HG03064 (cell line): ENCODE results near the gene COQ10A.
"Not testable (repeated sequence)": the region's sequence is repeated elsewhere in the genome, so short reads cannot be mapped to it uniquely, and the experiment has no call there.

Experiments
- ATAC-seq: cut with Tn5 transposase; IDR thresholded peaks from one replicate; pipeline ENCODE4 v1.9.1; 2021; ENCODE audit warnings: low read depth; ENCODE audit not compliant: unreplicated experiment

The COQ10A gene

DNA sequence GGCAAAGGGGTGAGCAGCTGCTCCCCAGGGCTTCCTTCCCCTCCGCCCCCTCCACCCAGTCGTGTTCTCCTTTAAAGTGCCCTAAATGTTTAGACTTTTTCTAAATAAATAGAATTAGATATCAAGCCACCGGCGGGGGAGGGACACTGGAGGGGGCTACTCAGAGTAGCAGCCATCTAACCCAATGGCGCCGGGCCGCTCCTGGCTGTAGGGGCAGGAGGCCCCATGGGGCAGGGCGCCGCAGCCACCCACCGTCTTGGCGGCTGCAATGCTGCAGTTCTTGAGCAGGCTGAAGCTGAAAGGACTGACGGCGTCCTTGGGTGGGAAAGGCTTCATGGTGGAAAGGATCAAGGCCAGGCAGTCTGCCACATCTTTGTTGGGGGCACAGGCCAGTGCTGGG, 23.8 kb upstream of the COQ10A start:
- ATAC-seq = no peak

DNA sequence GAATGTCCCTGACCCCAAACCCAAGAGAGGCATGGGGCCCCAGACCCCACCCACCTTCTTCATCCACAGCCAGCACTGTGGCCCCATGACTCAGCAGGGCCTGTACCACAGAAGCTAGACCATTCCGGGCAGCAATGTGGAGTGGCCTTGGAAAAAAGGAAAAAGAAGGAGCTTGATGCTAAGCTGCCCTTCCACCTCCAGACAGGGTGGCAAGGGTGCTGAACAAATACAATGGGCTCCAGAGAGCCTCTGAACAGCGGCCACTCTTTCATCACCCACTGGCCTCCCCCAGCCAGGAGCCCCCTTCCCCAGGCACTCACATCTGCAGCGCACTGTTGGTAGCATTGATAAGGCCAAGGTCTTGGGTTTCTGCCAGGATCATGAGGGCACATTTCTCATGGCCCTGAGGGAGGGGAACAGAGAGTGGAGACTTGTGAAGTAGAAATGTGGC, 23.0 kb upstream of the COQ10A start:
- ATAC-seq = no peak

GRCh38 chr12:56244494-56244893, 22.2 kb upstream of the COQ10A start:
- ATAC-seq = no peak

DNA sequence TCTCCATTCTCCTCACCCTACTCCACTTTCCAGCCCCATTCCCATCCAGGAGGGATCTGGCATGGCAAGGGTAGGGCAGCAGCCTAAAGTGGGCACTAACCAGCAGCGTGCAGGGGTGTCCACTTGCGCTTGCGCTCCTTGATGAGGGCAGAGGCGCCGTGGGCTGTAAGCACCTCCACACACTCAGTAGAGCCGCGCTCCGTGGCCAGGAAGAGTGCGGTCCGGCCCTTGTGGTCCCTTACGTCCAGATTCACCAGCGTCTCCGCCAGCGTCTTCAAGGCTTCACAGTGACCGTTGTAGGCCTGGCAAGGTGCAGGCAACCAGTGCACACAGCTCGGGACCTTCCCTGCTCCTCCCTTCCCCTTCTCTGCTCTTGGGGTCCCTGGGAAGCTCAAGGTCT, 18.8 kb upstream of the COQ10A start:
- no peak for ATAC-seq

- no peak for ATAC-seq
Measured at GRCh38 chr12:56248711-56249110, 18.0 kb upstream of the COQ10A start.

GRCh38 chr12:56252649-56253048, 14.1 kb upstream of the COQ10A start:
- ATAC-seq = no peak

GRCh38 chr12:56253091-56253490, 13.7 kb upstream of the COQ10A start:
- no peak for ATAC-seq

GRCh38 chr12:56255671-56256070, 11.1 kb upstream of the COQ10A start:
- no peak for ATAC-seq

DNA sequence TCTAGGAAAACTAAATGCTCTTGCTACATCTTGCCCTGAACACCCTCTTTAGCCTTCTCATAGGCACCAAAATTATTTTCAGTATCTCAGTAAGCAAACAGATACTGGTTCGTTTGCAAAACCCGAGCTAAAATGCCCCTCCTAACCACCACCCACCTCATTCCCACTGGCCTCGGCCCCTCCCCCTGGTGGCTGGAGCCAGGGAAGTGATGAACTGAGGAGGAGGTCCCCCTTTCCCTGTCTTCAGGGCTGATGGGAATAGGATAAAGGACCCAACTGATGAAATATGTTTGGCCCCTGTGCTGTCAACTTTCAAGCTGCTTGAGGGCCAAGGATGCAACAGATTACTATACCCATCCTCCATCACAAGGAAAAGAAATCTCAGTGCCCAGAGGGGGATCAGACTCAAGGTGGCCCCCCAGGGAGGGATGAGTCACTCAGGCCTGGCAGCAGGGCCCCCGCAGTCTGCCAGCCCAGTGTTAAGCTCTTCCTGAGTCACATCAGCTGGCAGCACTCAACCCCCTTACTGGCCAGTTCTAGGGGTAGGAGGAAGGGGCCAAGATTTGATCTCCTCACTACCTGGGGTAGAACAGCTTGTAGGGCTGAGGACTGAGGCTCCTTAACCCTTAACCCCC, 10.3 kb upstream of the COQ10A start:
- no peak for ATAC-seq

DNA sequence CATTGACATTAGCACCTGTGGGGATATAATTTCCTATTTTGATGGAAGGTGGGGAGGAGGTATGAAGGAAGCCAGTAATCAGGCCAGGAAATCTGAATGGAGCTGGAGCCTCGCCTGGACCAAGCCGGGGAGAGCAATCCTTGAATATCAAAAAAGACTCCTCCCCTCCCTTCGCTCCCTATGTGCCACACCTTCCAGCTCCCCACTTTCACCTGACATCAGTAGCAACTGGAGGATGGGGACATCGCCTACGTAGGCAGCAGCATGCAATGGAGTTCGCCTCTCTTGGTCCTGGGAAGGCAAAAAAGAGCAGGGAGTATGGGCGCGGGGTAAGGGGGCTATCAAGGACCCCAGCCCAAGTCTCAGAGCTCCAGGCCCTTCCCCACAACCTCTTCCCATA, 9.7 kb upstream of the COQ10A start:
- no peak for ATAC-seq

- peak; percentile 20 for ATAC-seq
Measured at GRCh38 chr12:56257491-56258067, 9.2 kb upstream of the COQ10A start.

- peak; percentile 80 for ATAC-seq
Measured at GRCh38 chr12:56258068-56258819, 8.5 kb upstream of the COQ10A start, which contains the start of gene ANKRD52. ANKRD52 (minus strand) TSS chr12:56258384; CDS start chr12:56258269, 115 bp downstream.

GRCh38 chr12:56258820-56259183, 7.9 kb upstream of the COQ10A start:
- ATAC-seq = no peak

- ATAC-seq = no peak
Measured at GRCh38 chr12:56260380-56260779, 6.4 kb upstream of the COQ10A start.

DNA sequence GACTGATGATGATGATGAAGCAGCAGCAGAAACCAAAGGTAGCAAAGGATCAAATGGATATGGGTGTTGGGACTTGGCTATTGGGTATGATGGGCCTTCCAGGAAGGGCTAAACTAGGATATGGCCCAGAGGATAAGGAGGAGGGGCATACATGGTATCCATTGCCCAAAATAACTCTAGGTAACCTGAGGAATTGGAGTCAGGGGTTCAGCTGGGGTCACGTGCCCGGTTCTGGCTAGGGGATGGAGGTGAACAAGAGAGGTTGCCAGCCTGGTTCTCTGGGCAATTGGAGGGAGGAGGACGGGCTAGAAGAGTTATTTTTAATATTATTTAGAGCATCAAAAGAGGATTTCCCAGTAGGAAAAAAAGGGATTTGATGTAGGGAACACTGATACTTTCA, 5.8 kb upstream of the COQ10A start:
- no peak for ATAC-seq

GRCh38 chr12:56261503-56262232, 5.1 kb upstream of the COQ10A start:
- ATAC-seq = no peak

DNA sequence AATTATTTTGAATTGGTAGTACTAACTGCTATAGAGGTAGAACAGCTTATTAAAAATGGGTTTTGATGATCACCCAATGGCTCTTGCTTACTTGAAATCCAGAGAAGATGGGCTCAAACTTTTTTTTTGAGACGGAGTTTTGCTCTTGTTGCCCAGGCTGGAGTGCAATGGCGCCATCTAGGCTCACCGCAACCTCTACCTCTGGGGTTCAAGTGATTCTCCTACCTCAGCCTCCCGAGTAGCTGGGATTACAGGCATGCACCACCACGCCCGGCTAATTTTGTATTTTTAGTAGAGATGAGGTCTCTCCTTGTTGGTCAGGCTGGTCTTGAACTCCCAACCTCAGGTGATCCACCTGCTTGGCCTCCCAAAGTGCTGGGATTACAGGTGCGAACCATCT, 3.8 kb upstream of the COQ10A start:
- ATAC-seq = not testable (repeated sequence)

DNA sequence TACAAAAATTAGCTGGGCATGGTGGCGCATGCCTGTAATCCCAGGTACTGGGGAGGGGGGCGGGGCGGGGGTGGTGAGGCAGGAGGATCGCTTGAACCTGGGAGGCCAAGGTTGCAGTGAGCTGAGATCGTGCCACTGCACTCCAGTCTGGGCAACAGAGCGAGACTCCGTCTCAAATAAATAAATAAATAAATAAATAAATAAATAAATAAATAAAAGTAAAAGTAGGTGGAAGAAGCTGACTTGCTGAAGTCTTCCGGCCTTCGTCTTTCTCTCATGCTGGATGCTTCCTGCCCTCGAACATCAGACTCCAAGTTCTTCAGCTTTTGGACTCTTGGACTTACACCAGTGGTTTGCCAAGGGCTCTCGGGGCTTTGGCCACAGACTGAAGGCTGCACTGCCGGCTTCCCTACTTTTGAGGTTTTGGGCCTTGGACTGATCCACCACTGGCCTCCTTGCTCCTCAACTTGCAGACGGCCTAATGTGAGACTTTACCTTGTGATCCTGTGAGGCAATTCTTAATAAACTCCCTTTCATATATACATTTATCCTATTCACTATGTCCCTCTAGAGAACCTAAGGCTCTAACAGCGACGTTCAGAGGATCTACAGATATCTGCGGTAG, 562 bp upstream of the COQ10A start:
- ATAC-seq = not testable (repeated sequence)

GRCh38 chr12:56267443-56268071, 815 bp downstream of the COQ10A start:
- ATAC-seq = peak; percentile 6

- no peak for ATAC-seq
Measured at GRCh38 chr12:56271031-56271430, 4.3 kb downstream of the COQ10A start.
